ENCODE data around the gene PFKFB3.
"Not testable (repeated sequence)": the region's sequence is repeated elsewhere in the genome, so short reads cannot be mapped to it uniquely, and the experiment has no call there.

Gene PFKFB3

GRCh38 chr10:6239213-6239991, 36.7 kb downstream of the PFKFB3 start:
- DNase-seq = peak; percentile 70

DNA sequence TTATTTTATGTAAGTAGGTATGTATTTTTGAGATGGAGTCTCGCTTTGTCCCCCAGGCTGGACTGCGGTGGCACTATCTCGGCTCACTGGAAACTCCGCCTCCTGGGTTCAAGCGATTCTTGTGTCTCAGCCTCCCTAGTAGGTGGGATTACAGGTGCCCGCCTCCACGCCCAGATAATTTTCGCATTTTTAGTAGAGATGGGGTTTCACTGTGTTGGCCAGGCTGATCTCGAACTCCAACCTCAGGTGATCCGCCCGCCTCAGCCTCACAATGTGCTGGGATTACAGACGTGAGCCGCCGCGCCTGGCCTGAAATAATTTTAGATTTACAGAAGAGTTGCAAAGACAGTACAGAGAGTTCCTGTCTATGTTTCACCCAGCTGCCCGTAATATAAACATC, 37.5 kb downstream of the PFKFB3 start:
- no peak for DNase-seq

- no peak for DNase-seq
Measured at GRCh38 chr10:6242089-6242488, 39.4 kb downstream of the PFKFB3 start.

- DNase-seq = no peak
Measured at GRCh38 chr10:6244510-6244909, 41.8 kb downstream of the PFKFB3 start.

- no peak for DNase-seq
Measured at GRCh38 chr10:6247041-6247712, 44.4 kb downstream of the PFKFB3 start.

DNA sequence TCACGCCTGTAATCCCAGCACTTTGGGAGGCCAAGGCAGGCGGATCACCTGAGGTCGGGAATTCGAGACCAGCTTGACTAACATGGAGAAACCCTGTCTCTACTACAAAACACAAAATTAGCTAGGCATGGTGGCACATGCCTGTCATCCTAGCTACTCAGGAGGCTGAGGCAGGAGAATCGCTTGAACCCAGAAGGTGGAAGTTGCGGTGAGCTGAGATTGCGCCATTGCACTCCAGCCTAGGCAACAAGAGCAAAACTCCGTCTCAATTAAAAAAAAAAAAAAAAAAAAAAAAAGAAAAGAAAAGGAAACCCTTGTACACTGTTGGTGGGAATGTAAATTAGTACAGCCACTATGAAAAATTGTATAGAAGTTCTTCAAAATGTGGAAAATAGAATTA, 46.2 kb downstream of the PFKFB3 start:
- not testable (repeated sequence) for DNase-seq

DNA sequence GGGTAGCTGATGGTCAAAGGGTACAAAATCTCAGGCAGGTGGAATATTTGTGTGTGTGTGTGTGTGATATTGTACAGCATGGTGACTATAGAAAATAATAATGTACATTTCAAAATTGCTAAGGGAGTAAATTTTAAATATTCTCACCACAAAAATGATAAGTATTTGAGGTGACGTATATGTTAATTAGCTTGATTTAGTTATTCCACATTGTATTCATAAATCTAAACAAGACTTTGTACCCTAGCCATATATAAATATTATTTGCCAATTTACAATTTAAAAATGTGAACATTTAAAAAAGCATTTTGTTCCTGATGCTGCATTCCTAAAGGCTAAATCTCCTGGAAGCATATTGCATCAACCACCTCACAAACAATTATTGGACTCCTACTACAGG, 47.0 kb downstream of the PFKFB3 start:
- no peak for DNase-seq

DNA sequence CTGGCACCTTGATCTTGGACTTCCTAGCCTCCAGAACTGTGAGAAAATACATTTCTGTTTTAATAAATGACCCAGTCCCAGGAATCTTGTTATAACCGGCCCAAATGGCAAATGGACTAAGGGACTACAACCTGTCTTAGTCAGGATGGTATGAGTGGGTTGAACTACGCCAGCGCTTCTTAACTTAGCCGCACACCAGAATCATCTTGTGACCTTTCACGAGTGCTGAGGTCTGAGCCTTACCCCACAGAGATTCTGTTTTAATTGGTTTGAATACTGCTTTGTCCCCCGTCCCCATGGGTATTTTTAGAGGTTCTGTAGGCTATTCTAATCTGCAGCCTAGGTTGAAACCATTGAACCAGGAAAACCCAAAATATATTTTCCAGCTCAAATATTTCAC, 48.0 kb downstream of the PFKFB3 start:
- no peak for DNase-seq

GRCh38 chr10:6254201-6254600, 51.5 kb downstream of the PFKFB3 start:
- no peak for DNase-seq

DNA sequence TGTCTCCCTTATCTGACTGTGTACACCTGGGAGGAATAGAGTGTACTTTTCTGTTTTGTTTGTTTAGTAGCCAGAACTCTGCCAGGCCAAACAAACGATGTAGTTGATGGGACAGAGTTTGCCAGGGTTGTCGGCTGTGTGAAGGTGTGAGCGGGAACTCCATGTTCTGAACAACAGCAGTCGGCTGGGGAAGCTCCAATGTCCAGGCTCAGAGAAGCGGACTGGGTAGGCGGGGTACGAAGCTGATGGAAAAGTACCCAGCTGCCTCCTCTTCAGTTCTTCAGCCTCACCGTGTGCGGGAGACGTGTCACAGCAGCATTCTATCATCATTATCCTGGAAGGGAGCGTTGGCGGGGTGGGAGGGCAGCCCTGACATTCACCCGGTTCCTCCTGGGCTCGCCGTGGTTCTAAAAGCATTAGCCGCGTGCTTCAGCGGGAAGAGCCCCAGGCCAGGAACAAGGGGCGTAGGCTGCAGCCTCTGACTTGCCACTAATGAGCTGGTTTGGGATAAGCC, 52.9 kb downstream of the PFKFB3 start:
- no peak for DNase-seq

DNA sequence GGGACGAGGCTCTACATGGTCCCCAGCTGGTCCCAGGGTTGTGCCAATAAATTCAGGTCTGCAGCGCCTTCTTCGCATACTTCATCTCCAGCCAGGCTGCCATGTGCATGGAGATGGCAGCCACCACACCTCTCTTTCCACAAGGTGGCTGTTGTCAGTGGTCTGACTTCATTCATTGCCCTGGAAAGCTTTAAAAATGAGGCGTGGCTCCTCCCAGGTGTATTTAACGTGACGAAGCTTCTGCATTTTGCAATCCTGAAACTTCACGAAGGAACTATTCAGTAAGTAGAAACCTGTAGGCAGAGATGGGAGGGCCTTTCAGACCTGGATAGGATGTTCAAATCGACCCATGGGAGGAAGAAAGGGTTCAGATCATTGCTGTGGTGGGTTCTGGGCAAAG, 53.7 kb downstream of the PFKFB3 start:
- DNase-seq = no peak

DNA sequence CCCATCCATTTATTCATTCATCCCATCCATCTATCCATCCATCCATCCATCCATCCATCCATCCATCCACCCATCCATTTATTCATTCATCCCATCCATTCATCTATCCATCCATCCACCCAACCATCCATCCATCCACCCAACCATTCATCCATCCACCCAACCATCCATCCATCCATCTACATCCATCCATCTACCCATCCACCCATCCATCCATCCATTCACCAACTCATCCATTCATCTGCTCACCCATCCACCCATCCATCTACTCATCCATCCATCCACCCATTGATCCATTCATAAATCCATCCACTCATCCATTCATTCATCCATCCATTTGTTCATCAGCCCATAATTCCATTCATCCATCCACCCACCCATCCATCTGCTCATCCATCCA, 56.4 kb downstream of the PFKFB3 start:
- no peak for DNase-seq

- DNase-seq = no peak
Measured at GRCh38 chr10:6260843-6261242, 58.1 kb downstream of the PFKFB3 start.

- no peak for DNase-seq
Measured at GRCh38 chr10:6267941-6268340, 65.2 kb downstream of the PFKFB3 start.

DNA sequence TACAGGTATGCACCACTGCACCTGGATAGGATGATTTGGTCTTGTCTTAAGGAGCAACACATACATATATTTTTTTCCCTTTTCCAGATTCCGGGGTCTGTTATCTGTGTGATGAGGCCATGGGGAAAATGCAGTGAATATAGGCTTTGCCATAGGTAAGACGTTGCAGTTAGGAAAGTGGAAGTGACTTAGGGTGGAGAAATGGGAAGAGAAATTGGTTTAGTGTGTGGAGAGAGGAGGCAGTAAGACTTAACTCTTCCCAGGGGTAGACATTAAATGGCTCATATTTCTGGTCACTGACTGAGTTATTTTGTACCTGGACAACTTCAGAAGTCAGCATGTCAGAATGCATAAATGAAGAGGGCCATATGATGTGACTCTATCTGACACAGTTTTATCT, 66.7 kb downstream of the PFKFB3 start:
- DNase-seq = no peak

DNA sequence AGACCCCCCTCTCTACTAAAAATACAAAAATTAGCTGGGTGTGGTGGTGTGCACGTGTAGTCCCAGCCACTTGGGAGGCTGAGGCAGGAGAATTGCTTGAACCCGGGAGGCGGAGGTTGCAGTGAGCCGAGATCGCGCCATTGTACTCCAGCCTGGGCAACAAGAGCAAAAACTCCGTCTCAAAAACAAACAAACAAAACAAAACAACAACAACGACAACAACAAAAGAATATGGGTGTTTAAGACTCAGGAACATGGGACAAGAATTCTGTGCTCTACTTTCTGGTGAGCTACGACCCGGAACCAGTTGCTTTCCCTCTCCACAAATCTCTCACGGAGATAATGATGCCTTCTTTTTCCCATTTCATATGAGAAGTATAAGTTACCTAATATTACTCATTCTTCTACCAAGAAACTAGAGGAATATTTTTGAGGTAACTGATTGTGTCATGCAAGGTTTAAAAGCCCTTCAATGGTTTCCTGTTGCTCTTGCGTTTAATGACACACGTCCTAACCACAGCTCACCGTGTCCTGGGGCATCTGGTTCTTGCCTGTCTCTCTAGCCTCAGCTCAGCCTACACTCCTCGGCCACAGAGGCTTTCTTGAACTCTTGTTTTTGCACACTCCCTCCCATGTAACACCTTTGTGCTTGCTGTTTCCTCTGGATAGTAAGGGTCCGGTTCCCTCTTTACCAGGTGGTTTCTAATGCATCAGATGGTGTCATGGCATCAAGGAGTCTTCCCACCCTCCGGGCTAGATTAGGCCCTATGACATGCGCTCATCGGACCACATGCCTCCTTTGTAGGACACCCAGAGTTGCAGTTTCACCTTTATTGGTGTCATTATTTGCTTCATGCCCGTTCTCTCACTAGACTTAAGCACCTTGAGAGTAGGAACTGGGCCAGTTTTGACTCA, 67.5 kb downstream of the PFKFB3 start:
- DNase-seq = peak; percentile 74

DNA sequence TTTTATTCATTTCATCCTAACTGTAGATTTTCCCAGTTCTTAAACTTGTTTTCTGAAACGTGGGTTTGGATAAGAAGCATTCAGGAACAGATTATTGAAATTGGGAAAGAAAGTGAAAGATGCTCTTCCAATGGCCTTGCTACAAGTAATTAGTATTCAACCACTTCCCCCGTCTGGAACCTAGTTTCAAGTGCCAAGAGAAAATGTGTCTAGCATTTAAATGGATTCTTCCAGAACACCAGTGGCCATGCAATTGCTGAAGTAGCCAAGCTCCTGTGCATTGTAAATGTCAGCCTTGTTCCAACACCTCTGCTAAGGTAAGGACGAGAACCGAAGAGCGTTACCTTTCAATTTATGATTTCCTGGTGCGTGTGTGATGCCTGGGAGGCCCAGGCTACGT, 68.2 kb downstream of the PFKFB3 start:
- DNase-seq = no peak

DNA sequence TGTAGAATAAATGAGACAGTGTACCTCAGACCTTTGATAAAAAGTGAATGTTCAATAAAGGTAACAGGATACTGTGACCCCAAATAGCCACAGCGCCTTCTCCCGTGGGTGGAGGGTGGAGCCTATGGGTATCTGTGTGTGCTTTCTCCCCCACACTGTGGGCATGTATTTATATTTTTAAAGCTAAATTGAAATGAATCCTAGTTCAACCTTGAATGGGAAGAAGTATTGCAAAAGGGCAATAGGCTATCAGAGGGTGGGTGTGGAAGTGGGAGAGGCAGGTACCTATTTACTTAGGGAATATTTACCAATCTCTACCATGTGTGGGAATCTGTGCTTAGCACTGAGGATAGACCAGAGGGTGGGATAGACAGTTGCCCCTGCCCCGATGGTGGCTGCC, 68.9 kb downstream of the PFKFB3 start:
- no peak for DNase-seq

DNA sequence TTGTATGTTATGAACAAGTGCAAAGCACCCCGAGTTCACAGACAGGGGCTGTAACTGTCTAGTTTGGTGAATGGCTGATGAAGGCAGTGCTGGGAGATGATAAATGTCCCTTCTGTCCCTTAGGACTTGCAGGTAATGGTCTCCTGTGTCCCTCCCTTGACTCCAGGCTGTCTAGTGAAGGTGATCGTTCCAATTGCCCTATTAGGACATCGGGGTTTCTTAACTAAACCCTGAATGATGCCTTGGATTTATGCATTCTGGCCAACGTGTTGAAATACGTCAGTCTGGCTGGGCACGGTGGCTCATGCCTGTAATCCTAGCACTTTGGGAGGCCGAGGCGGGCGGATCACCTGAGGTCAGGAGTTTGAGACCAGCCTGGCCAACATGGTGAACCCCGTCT, 69.4 kb downstream of the PFKFB3 start:
- DNase-seq = no peak

GRCh38 chr10:6273351-6273750, 70.6 kb downstream of the PFKFB3 start:
- DNase-seq = no peak

DNA sequence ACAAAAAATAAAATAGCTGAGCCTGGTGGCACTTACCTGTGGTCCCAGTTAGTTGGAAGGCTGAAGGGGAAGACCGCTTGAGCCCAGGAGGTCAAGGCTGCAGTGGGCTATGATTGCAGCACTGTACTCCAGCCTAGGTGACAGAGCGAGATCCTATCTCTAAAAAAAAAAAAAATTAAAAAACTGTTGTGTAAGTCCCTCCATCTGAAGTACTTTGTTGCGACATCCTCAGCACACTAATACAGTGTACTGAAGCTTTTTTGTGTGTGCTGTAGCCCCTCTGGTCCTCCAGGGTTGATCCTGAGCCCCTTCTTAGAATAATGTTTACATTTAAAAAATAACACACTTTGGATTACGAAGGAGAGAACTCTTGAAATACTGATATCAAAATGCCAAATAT, 71.3 kb downstream of the PFKFB3 start:
- DNase-seq = no peak

GRCh38 chr10:6274484-6274883, 71.8 kb downstream of the PFKFB3 start:
- no peak for DNase-seq

All from NK-92 treated with Interleukin-12 subunit alpha and Interleukin-12 subunit beta, amount 100 ng/mL, for 24 hours (cell line).